ENCODE measurements around the gene MET.
"Not testable (repeated sequence)": the region's sequence is repeated elsewhere in the genome, so short reads cannot be mapped to it uniquely, and the experiment has no call there.

MET gene

DNA sequence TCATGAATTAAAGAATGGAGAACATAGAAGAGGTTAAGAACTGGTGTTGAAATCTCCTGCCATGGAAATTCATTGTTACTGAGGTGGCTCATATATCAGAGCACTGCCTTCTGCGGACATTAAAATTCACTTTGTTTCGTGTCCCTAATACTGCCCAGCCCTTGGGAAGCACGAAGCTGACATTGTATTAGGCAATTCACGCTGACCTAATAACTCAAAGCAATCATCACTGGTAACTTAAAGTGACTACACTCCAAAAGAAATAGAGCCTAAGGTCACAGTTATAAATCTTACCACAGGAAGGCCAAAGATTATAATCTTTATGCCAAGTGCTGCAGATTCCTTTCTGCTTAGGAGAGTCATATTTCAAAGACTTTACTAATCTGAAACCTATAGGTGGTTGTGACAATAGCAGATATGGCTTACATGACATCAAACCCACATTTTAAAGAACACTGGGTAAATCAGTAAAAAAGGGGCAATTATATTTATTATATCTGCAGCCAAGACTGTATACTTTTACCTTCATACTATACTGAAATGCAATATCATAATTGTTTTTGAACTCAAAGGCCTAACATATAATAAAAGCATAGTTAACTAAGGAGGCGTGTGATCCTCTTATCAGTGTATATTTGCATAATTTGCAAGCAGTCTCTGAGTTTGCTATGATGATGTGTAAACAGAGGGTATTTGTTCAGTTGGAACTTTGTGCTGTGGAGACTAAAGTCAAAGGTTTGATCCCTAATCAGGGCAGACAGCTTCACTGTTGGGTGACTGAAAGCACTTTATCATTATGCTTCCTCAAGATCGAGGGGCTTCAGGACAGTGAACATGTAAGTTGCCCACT is 138.5 kb downstream of the MET start:
- WGBS, 2 experiments (ENCODE audit: insufficient coverage in 2 of 2) = 51 to 59% methylated on average over 4 of the region's 6 CpGs
- Histone ChIP-seq H3K4me3 (ENCODE audit: extremely low read depth, insufficient read depth, low read length, poor library complexity, severe bottlenecking) (no peak overlapping the region), H3K4me1 (ENCODE audit: control insufficient read depth, insufficient read depth, low read length, poor library complexity, severe bottlenecking) (no peaks in the 10 kb centered on the region), H3K27ac (ENCODE audit: low read depth, low read length, severe bottlenecking) (no peak overlapping the region), H3K9me3 (ENCODE audit: control insufficient read depth, low read length) (no peaks in the 10 kb centered on the region), H3K36me3 (ENCODE audit: control insufficient read depth, insufficient read depth, low read length) (no peaks in the 10 kb centered on the region)

DNA sequence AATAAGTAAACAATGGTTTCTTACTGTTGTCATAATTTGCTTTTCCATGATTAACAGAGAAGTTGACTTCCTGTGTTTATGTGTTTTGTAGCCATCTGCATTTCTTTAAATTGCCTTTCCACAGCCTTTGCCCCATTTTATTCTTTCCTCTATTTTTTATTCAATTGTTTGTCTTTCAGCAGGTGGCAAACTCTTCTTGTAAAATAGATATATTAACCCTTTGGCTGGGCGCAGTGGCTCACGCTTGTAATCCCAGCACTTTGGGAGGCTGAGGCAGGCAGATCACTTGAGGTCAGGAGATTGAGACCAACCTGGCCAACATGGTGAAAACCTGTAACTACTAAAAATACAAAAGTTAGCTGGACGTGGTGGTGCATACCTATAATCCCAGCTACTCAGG is 139.8 kb downstream of the MET start:
- no peak overlapping the region for H3K4me3 ChIP-seq (ENCODE audit: extremely low read depth, insufficient read depth, low read length, poor library complexity, severe bottlenecking)
- no peaks in the 10 kb centered on the region for H3K4me1 ChIP-seq (ENCODE audit: control insufficient read depth, insufficient read depth, low read length, poor library complexity, severe bottlenecking)
- WGBS, 2 experiments (ENCODE audit: insufficient coverage in 2 of 2) = 86 to 94% methylated on average over 2 to 3 of the region's 3 CpGs
- H3K27ac ChIP-seq (ENCODE audit: low read depth, low read length, severe bottlenecking) = no peak overlapping the region
- H3K9me3 ChIP-seq (ENCODE audit: control insufficient read depth, low read length) = no peaks in the 10 kb centered on the region
- no peaks in the 10 kb centered on the region for H3K36me3 ChIP-seq (ENCODE audit: control insufficient read depth, insufficient read depth, low read length)

DNA sequence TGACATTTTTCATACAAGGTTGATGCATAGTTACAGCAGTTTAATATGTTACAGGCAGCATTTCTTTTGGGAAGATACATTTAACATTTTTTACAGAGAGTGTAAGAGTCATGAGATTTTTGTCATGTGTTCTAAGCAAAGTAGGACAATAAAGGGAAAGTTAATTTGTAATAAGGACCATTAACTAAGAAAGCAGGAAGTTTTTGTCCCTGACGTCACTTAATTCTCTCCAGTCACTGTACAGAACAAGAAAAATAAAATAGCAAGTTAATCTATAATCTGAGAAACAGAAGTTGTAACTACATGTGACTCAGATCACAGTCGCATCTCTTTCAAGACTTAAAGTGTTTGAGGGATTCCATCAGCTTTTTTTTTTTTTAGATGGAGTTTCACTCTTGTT is 140.9 kb downstream of the MET start:
- Histone ChIP-seq H3K4me3 (ENCODE audit: extremely low read depth, insufficient read depth, low read length, poor library complexity, severe bottlenecking) (no peak overlapping the region), H3K27ac (ENCODE audit: low read depth, low read length, severe bottlenecking) (no peak overlapping the region), H3K9me3 (ENCODE audit: control insufficient read depth, low read length) (no peaks in the 10 kb centered on the region), H3K36me3 (ENCODE audit: control insufficient read depth, insufficient read depth, low read length) (no peaks in the 10 kb centered on the region), H3K4me1 (ENCODE audit: control insufficient read depth, insufficient read depth, low read length, poor library complexity, severe bottlenecking) (no peaks in the 10 kb centered on the region)
- 89% methylated on average over 1 of the region's 2 CpGs; no CpG with 5 or more reads in 1 of the 2 experiments for WGBS, 2 experiments (ENCODE audit: insufficient coverage in 2 of 2)

DNA sequence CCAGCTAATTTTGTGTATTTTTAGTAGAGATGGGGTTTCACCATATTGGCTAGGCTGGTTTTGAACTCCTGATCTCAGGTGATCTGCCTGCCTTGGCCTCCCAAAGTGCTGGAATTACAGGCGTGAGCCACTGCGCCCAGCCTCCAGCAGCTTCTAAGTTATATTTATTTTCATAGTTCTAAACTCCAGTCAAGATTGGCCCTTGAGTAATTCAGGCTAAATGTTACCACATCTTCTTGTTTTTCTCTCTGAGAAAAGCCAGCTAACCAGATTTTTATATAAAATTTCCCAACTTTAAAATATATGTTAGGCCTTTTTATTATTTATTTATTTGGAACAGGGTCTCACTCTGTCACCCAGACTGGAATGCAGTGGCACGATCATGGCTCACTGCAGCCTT is 141.4 kb downstream of the MET start:
- H3K9me3 ChIP-seq (ENCODE audit: control insufficient read depth, low read length); H3K36me3 ChIP-seq (ENCODE audit: control insufficient read depth, insufficient read depth, low read length); H3K27ac ChIP-seq (ENCODE audit: low read depth, low read length, severe bottlenecking); H3K4me1 ChIP-seq (ENCODE audit: control insufficient read depth, insufficient read depth, low read length, poor library complexity, severe bottlenecking); H3K4me3 ChIP-seq (ENCODE audit: extremely low read depth, insufficient read depth, low read length, poor library complexity, severe bottlenecking): not testable (repeated sequence)
- 83 to 93% methylated on average over 2 to 3 of the region's 3 CpGs for WGBS, 2 experiments (ENCODE audit: insufficient coverage in 2 of 2)

DNA sequence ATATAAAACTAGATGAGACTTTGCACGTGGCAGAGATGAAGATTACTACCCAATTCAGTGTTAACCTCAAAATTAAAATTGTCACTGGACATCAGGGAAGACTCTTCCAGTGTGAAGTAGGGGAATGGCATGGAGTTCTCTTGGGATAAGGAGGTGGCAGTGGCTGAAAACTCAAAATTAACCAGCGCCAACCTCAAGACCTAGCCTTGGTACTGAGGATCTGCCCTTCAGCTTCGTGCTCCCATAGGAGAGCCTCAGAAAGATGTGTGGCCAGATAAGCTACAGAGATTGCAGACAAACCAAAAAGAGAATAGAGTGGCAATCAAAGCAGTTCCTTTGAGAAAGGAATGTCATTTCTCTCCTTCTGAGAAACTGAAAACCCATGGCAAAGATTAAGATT is 143.0 kb downstream of the MET start:
- no peaks in the 10 kb centered on the region for H3K4me1 ChIP-seq (ENCODE audit: control insufficient read depth, insufficient read depth, low read length, poor library complexity, severe bottlenecking)
- no peaks in the 10 kb centered on the region for H3K9me3 ChIP-seq (ENCODE audit: control insufficient read depth, low read length)
- H3K27ac ChIP-seq (ENCODE audit: low read depth, low read length, severe bottlenecking) = no peak overlapping the region
- H3K4me3 ChIP-seq (ENCODE audit: extremely low read depth, insufficient read depth, low read length, poor library complexity, severe bottlenecking) = no peak overlapping the region
- H3K36me3 ChIP-seq (ENCODE audit: control insufficient read depth, insufficient read depth, low read length) = no peaks in the 10 kb centered on the region
- 60 to 91% methylated on average over 1 to 2 of the region's 3 CpGs for WGBS, 2 experiments (ENCODE audit: insufficient coverage in 2 of 2)

DNA sequence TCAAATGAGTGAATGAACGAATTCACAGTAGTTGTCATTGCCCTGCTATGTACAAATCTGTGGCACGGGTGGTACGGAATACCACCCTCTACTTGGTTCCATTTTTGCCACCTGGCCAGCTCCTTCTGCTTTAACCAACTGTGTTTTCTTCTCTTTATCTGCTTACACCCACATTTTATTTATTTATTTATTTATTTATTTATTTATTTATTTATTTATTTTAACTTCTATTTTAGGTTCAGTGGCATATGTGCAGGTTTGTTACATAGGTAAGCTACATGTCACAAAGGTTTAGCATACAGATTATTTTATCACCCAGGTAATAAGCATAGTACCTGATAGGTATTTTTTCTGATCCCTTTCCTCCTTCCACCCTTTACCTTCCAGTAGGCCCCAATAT is 148.2 kb downstream of the MET start:
- WGBS, 2 experiments (ENCODE audit: insufficient coverage in 2 of 2) = 70 to 82% methylated on average over 2 to 3 of the region's 3 CpGs
- H3K9me3 ChIP-seq (ENCODE audit: control insufficient read depth, low read length) = no peaks in the 10 kb centered on the region
- no peak overlapping the region for H3K27ac ChIP-seq (ENCODE audit: low read depth, low read length, severe bottlenecking)
- no peak overlapping the region for H3K4me3 ChIP-seq (ENCODE audit: extremely low read depth, insufficient read depth, low read length, poor library complexity, severe bottlenecking)
- H3K36me3 ChIP-seq (ENCODE audit: control insufficient read depth, insufficient read depth, low read length) = no peaks in the 10 kb centered on the region
- no peaks in the 10 kb centered on the region for H3K4me1 ChIP-seq (ENCODE audit: control insufficient read depth, insufficient read depth, low read length, poor library complexity, severe bottlenecking)

DNA sequence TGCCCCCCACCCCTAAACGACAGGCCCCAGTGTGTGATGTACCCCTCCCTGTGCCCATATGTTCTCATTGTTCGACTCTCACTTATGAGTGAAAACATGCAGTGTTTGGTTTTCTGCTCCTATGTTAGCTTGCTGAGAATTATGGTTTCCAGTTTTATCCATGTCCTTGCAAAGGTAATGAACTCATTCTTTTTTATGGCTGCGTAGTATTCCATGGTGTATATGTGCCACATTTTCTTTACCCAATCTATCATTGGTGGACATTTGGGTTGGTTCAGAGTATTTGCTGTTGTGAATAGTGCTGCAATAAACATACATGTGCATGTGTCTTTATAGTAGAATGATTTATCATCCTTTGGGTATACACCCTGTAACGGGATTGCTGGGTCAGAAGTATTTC is 149.7 kb downstream of the MET start:
- not testable (repeated sequence) for H3K27ac ChIP-seq (ENCODE audit: low read depth, low read length, severe bottlenecking); H3K9me3 ChIP-seq (ENCODE audit: control insufficient read depth, low read length); H3K4me1 ChIP-seq (ENCODE audit: control insufficient read depth, insufficient read depth, low read length, poor library complexity, severe bottlenecking); H3K36me3 ChIP-seq (ENCODE audit: control insufficient read depth, insufficient read depth, low read length); H3K4me3 ChIP-seq (ENCODE audit: extremely low read depth, insufficient read depth, low read length, poor library complexity, severe bottlenecking)
- WGBS, 2 experiments (ENCODE audit: insufficient coverage in 2 of 2) = 100% methylated on average over 1 of the region's 4 CpGs

DNA sequence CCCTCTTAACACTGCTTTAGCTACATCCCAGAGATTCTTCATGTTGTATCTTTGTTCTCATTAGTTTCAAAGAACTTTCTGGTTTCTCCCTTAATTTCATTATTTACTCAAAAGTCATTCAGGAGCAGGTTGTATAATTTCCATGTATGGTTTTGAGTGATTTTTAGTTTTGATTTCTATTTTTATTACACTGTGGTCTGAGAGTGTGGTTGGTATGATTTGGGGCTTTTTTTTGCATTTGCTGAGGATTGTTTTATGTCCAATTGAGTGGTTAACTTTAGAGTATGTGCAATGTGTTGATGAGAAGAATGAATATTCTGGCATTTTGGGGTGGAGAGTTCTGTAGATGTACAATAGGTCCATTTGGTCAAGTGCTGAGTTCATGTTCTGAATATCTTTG is 152.5 kb downstream of the MET start:
- no peaks in the 10 kb centered on the region for H3K9me3 ChIP-seq (ENCODE audit: control insufficient read depth, low read length)
- no peak overlapping the region for H3K27ac ChIP-seq (ENCODE audit: low read depth, low read length, severe bottlenecking)
- no peaks in the 10 kb centered on the region for H3K36me3 ChIP-seq (ENCODE audit: control insufficient read depth, insufficient read depth, low read length)
- no peaks in the 10 kb centered on the region for H3K4me1 ChIP-seq (ENCODE audit: control insufficient read depth, insufficient read depth, low read length, poor library complexity, severe bottlenecking)
- H3K4me3 ChIP-seq (ENCODE audit: extremely low read depth, insufficient read depth, low read length, poor library complexity, severe bottlenecking) = no peak overlapping the region

DNA sequence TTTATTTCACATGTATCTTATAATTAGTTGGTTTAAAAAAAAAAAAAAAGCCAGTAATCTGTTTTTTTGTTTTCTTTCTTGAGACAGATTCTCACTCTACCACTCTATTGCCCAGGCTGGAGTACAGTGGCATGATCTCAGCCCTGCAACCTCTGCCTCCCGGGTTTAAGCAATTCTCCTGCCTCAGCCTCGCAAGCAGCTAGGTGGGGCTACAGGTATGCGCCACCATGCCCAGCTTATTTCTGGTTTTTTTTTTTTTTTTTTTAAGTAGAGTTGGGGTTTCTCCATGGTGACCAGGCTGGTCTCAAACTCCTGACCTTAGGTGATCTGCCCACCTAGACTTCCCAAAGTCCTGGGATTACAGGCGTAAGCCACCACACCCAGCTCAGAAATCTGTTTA is 156.3 kb downstream of the MET start:
- H3K9me3 ChIP-seq (ENCODE audit: control insufficient read depth, low read length) = no peaks in the 10 kb centered on the region
- no peaks in the 10 kb centered on the region for H3K4me1 ChIP-seq (ENCODE audit: control insufficient read depth, insufficient read depth, low read length, poor library complexity, severe bottlenecking)
- H3K36me3 ChIP-seq (ENCODE audit: control insufficient read depth, insufficient read depth, low read length) = no peaks in the 10 kb centered on the region
- no peak overlapping the region for H3K4me3 ChIP-seq (ENCODE audit: extremely low read depth, insufficient read depth, low read length, poor library complexity, severe bottlenecking)
- WGBS, 2 experiments (ENCODE audit: insufficient coverage in 2 of 2) = 83% methylated on average over 1 of the region's 4 CpGs; no CpG with 5 or more reads in 1 of the 2 experiments
- H3K27ac ChIP-seq (ENCODE audit: low read depth, low read length, severe bottlenecking) = no peak overlapping the region

DNA sequence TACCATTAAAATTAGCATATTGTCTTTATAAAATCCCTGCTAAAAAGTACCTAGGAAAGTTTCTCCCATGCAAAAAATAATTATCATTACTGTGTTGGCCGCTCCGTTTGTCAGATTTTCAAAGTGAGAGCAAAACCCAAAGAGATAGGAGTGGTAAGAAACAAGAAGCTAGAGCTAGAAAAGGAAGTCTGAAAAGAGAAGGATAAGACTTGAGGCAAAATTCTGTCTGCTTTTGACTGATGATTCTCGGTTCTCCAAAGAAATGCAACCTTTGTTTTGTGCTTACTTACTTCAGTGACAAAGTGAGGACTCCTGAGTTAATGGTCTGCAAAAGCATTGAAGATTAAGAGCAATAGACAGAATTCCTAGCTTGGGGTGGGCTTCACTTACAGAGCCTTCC is 157.0 kb downstream of the MET start:
- Histone ChIP-seq H3K4me1 (ENCODE audit: control insufficient read depth, insufficient read depth, low read length, poor library complexity, severe bottlenecking) (no peaks in the 10 kb centered on the region), H3K36me3 (ENCODE audit: control insufficient read depth, insufficient read depth, low read length) (no peaks in the 10 kb centered on the region), H3K27ac (ENCODE audit: low read depth, low read length, severe bottlenecking) (no peak overlapping the region), H3K4me3 (ENCODE audit: extremely low read depth, insufficient read depth, low read length, poor library complexity, severe bottlenecking) (no peak overlapping the region), H3K9me3 (ENCODE audit: control insufficient read depth, low read length) (no peaks in the 10 kb centered on the region)
- WGBS, 2 experiments (ENCODE audit: insufficient coverage in 2 of 2) = 86 to 100% methylated on average over 2 to 3 of the region's 3 CpGs

DNA sequence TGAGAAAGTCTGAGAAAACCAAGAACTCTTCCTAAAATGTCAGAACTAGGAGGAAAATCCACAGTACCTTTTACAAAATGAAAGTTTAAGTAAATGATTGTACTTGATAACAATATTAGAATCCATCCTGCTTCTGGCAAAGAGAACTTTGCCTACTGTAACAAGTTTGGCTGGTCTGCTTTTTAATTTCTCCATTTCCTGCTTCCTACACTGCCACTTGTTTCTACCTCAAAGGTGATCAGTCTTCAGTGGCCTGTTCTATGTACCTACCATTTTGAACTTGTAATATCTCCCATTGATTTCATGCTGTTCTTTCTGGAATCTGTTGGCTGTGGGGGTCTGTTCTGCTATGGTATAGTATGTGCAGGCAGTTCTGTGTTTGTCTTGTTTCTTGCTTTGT is 157.5 kb downstream of the MET start:
- Histone ChIP-seq H3K9me3 (ENCODE audit: control insufficient read depth, low read length) (no peaks in the 10 kb centered on the region), H3K36me3 (ENCODE audit: control insufficient read depth, insufficient read depth, low read length) (no peaks in the 10 kb centered on the region), H3K4me1 (ENCODE audit: control insufficient read depth, insufficient read depth, low read length, poor library complexity, severe bottlenecking) (no peaks in the 10 kb centered on the region), H3K4me3 (ENCODE audit: extremely low read depth, insufficient read depth, low read length, poor library complexity, severe bottlenecking) (no peak overlapping the region), H3K27ac (ENCODE audit: low read depth, low read length, severe bottlenecking) (no peak overlapping the region)
